Measurements from ENCODE around the gene YPEL3. TPM values are rescaled to one million over a fixed set of nuclear protein-coding genes. Genes with fewer than 3 reads are reported as not detected.

YPEL3 gene
- total and polyA plus RNA-seq, 2 donors (not counting 3 experiments of a cell fraction or from before 2014, with no cell fraction given): 46.1 to 78.0 TPM

GRCh38 chr16:30104090-30104489 lies 8.1 kb upstream of the YPEL3 start:
- Histone ChIP-seq H3K36me3 (ENCODE audit: control insufficient read depth in 2 of 2, extremely low read depth in 1 of 2, insufficient read depth in 2 of 2, low read length in 2 of 2) (peaks cover 4 to 21% of the 10 kb centered on the region in 2 experiments), H3K4me3 (replicated peaks in 1 of 3; ENCODE audit: insufficient read depth in 1 of 3, low read depth in 1 of 3, low read length in 3 of 3) (no peak overlapping the region), H4K20me1 (replicated peaks; ENCODE audit: control insufficient read depth, extremely low read depth, insufficient read depth, low read length) (no peaks in the 10 kb centered on the region), H3K4me1 (ENCODE audit: control insufficient read depth, extremely low read depth, insufficient read depth, low read length) (no peaks in the 10 kb centered on the region), H3K9ac (replicated peaks; ENCODE audit: extremely low read depth, insufficient read depth, low read length) (no peak overlapping the region), H3K79me2 (ENCODE audit: control insufficient read depth, insufficient read depth, low read length) (no peaks in the 10 kb centered on the region), H3K27me3 (ENCODE audit: control insufficient read depth in 2 of 2, insufficient read depth in 2 of 2, low read length in 2 of 2) (no peaks in the 10 kb centered on the region), H3K27ac (ENCODE audit: insufficient read depth, low read depth, low read length) (no peak overlapping the region), H3K9me1 (replicated peaks; ENCODE audit: control insufficient read depth, extremely low read depth, insufficient read depth, low read length) (no peaks in the 10 kb centered on the region), H3K9me3 (replicated peaks; ENCODE audit: control insufficient read depth, insufficient read depth, low read length) (no peaks in the 10 kb centered on the region), H3K4me2 (ENCODE audit: insufficient read depth, low read length) (no peak overlapping the region), H2AFZ (ENCODE audit: low read depth, low read length) (no peak overlapping the region)
- no peak for TF ChIP-seq MYC (IDR thresholded peaks at IDR 0.05; ENCODE audit: low read depth, low read length)
- TF ChIP-seq POLR2AphosphoS5 (IDR thresholded peaks at IDR 0.05; ENCODE audit: insufficient read depth, low read depth, low read length): no peak
- TF ChIP-seq CTCF (IDR thresholded peaks at IDR 0.05; ENCODE audit: extremely low read depth in 1 of 2, insufficient read depth in 1 of 2, low read depth in 1 of 2, low read length in 2 of 2): no peak
- TF ChIP-seq MAX (IDR thresholded peaks at IDR 0.05; ENCODE audit: insufficient read depth, insufficient read length): no peak
- TF ChIP-seq JUN (IDR thresholded peaks at IDR 0.05; ENCODE audit: borderline replicate concordance, insufficient read depth, insufficient read length, low read depth): no peak
- TF ChIP-seq GATA2 (IDR thresholded peaks at IDR 0.05; ENCODE audit: insufficient read depth, insufficient read length, low read depth, low read length): no peak
- TF ChIP-seq FOS (IDR thresholded peaks at IDR 0.05; ENCODE audit: borderline replicate concordance, insufficient read depth, low read length): no peak
- no peak for TF ChIP-seq EZH2 (IDR thresholded peaks at IDR 0.05; ENCODE audit: borderline replicate concordance, low read depth, low read length, severe bottlenecking)
- no peak for TF ChIP-seq POLR2A (IDR thresholded peaks at IDR 0.05; ENCODE audit: low read depth, low read length)
- DNase-seq (ENCODE audit: low read depth, low spot score): no peak
- no peak for FAIRE-seq
- intact Hi-C loops (cut with micrococcal nuclease) (no loop called here), dilution Hi-C loops (cut with MboI; ENCODE audit: extremely low pct_ligation_motif_present, low sequenced_read_pairs) (no loop called here)
- POLR2A ChIA-PET: no interaction called here
- CTCF ChIA-PET: interaction anchor here (1.8 to 4.9 kb wide), 3 partner anchors 8 to 13 kb away, joined by 5 to 30 read pairs (median 15); partner anchors contain the start of genes GDPD3 and TBX6
- no TSS peak for BruUV-seq (replicated peaks)

Measured in endothelial cell of umbilical vein (primary cell).